SK-N-SH treated with all-trans-retinoic acid at 6 μM for 48 hours (cell line): ENCODE measurements around the gene ENO2.

Source experiments
- ATAC-seq: fragments of 200-7000 bp; cut with Tn5 transposase; 3 replicates; pipeline ENCODE4 v1.9.1; 2020; ENCODE audit warnings: mild to moderate bottlenecking, moderate library complexity
- ARNTL ChIP-seq: fragments of 450-650 bp; formaldehyde crosslinking; IDR thresholded peaks from 2 replicates; pipeline ENCODE4 v1.5.0; 2020; ENCODE audit warnings: low read depth, mild to moderate bottlenecking, moderate library complexity, borderline replicate concordance
- BACH2 ChIP-seq: fragments of 250-450 bp; sonication (Bioruptor Pico); IDR thresholded peaks from 2 replicates; pipeline ENCODE4 v1.9.0; 2021; ENCODE audit warnings: mild to moderate bottlenecking, borderline replicate concordance
- CREB5 ChIP-seq: fragments of 250-450 bp; sonication (Bioruptor Pico); IDR thresholded peaks from 2 replicates; pipeline ENCODE4 v1.5.1; 2020; ENCODE audit warnings: low read depth, mild to moderate bottlenecking, moderate library complexity
- CSDC2 ChIP-seq: fragments of 250-450 bp; sonication (Bioruptor Pico); IDR thresholded peaks from 2 replicates; pipeline ENCODE4 v1.5.0; 2020; ENCODE audit warnings: mild to moderate bottlenecking, moderate library complexity
- CSRNP3 ChIP-seq: fragments of 250-450 bp; sonication (Bioruptor Pico); IDR thresholded peaks from 2 replicates; pipeline ENCODE4 v1.5.1; 2021; ENCODE audit warnings: mild to moderate bottlenecking, moderate library complexity
- ESRRG ChIP-seq: fragments of 250-450 bp; sonication (Bioruptor Pico); IDR thresholded peaks from 2 replicates; pipeline ENCODE4 v1.6.1; 2021; ENCODE audit warnings: mild to moderate bottlenecking
- GLIS3 ChIP-seq: fragments of 250-450 bp; sonication (Bioruptor Pico); IDR thresholded peaks from 2 replicates; pipeline ENCODE4 v1.5.0; 2020; ENCODE audit warnings: mild to moderate bottlenecking, moderate library complexity
- ISL1 ChIP-seq: fragments of 250-450 bp; sonication (Bioruptor Pico); IDR thresholded peaks from 2 replicates; pipeline ENCODE4 v2.1.2; 2022; ENCODE audit warnings: mild to moderate bottlenecking, moderate library complexity
- OSR1 ChIP-seq: fragments of 250-450 bp; sonication (Bioruptor Pico); IDR thresholded peaks from 2 replicates; pipeline ENCODE4 v1.8.0; 2022; ENCODE audit warnings: moderate library complexity, mild to moderate bottlenecking, inconsistent platforms
- PATZ1 ChIP-seq: fragments of 250-450 bp; sonication (Bioruptor Pico); IDR thresholded peaks from 2 replicates; pipeline ENCODE4 v1.8.0; 2020; ENCODE audit warnings: mild to moderate bottlenecking, moderate library complexity, borderline replicate concordance
- POU6F1 ChIP-seq: fragments of 250-450 bp; sonication (Bioruptor Pico); IDR thresholded peaks from 2 replicates; pipeline ENCODE4 v1.8.0; 2021; ENCODE audit warnings: low read depth, mild to moderate bottlenecking, moderate library complexity, borderline replicate concordance
- PPARA ChIP-seq: fragments of 250-450 bp; sonication (Bioruptor Pico); IDR thresholded peaks from 2 replicates; pipeline ENCODE4 v1.5.0; 2020; ENCODE audit warnings: mild to moderate bottlenecking, borderline replicate concordance
- RARB ChIP-seq: fragments of 250-450 bp; sonication (Bioruptor Pico); IDR thresholded peaks from 2 replicates; pipeline ENCODE4 v1.8.0; 2021; ENCODE audit warnings: mild to moderate bottlenecking, moderate library complexity
- SNAI2 ChIP-seq: fragments of 250-450 bp; sonication (Bioruptor Pico); IDR thresholded peaks from 2 replicates; pipeline ENCODE4 v1.5.0; 2020; ENCODE audit warnings: mild to moderate bottlenecking, moderate library complexity
- TCF4 ChIP-seq: fragments of 250-450 bp; sonication (Bioruptor Pico); IDR thresholded peaks from 2 replicates; pipeline ENCODE4 v1.8.0; 2021; ENCODE audit warnings: mild to moderate bottlenecking, moderate library complexity, borderline replicate concordance
- TOX ChIP-seq: fragments of 250-450 bp; sonication (Bioruptor Pico); IDR thresholded peaks from 2 replicates; pipeline ENCODE4 v1.8.0; 2021; ENCODE audit warnings: mild to moderate bottlenecking, moderate library complexity, borderline replicate concordance
- TSHZ2 ChIP-seq: fragments of 250-450 bp; sonication (Bioruptor Pico); IDR thresholded peaks from 2 replicates; pipeline ENCODE4 v1.5.0; 2020; ENCODE audit warnings: mild to moderate bottlenecking, moderate library complexity
- ZC3H10 ChIP-seq: fragments of 250-450 bp; sonication (Bioruptor Pico); IDR thresholded peaks from 2 replicates; pipeline ENCODE4 v1.5.1; 2021; ENCODE audit warnings: mild to moderate bottlenecking, moderate library complexity
- ZFP3 ChIP-seq: fragments of 250-450 bp; sonication (Bioruptor Pico); IDR thresholded peaks from 2 replicates; pipeline ENCODE4 v1.5.0; 2020; ENCODE audit warnings: mild to moderate bottlenecking, moderate library complexity
- ZFP30 ChIP-seq: fragments of 450-650 bp; formaldehyde crosslinking; IDR thresholded peaks from 2 replicates; pipeline ENCODE4 v1.5.0; 2022; ENCODE audit warnings: mild to moderate bottlenecking, moderate library complexity
- ZNF565 ChIP-seq: fragments of 450-650 bp; formaldehyde crosslinking; conservative IDR thresholded peaks from 2 replicates; pipeline ENCODE4 v1.5.0; 2020; ENCODE audit warnings: low read depth, mild to moderate bottlenecking, moderate library complexity
- ZNF70 ChIP-seq: fragments of 450-650 bp; formaldehyde crosslinking; IDR thresholded peaks from 2 replicates; pipeline ENCODE4 v1.5.0; 2020; ENCODE audit warnings: mild to moderate bottlenecking, moderate library complexity
- ZNF8 ChIP-seq: fragments of 450-650 bp; formaldehyde crosslinking; IDR thresholded peaks from 2 replicates; pipeline ENCODE4 v1.5.0; 2020; ENCODE audit warnings: mild to moderate bottlenecking, moderate library complexity

Gene ENO2

GRCh38 chr12:6941782-6942181, 27.4 kb downstream of the ENO2 start:
- no peak for ATAC-seq
- TF ChIP-seq PATZ1 (CRISPR knock-in tag) (no peak), ESRRG (CRISPR knock-in tag) (no peak), ISL1 (no peak), CREB5 (CRISPR knock-in tag) (no peak), RARB (CRISPR knock-in tag) (no peak), POU6F1 (CRISPR knock-in tag) (no peak), ZNF8 (no peak), ZC3H10 (no peak), ARNTL (no peak), ZFP3 (no peak), GLIS3 (CRISPR knock-in tag) (no peak), CSRNP3 (CRISPR knock-in tag) (no peak), SNAI2 (CRISPR knock-in tag) (no peak), CSDC2 (CRISPR knock-in tag) (no peak), TOX (CRISPR knock-in tag) (no peak), ZNF565 (CRISPR knock-in tag) (no peak), TCF4 (CRISPR knock-in tag) (no peak), PPARA (no peak), BACH2 (CRISPR knock-in tag) (no peak), ZFP30 (no peak)

- TF ChIP-seq CSDC2 (CRISPR knock-in tag), result no peak
- no peak for TF ChIP-seq ZNF70 (CRISPR knock-in tag)
- no peak for TF ChIP-seq PPARA
- no peak for TF ChIP-seq CREB5 (CRISPR knock-in tag)
- TF ChIP-seq OSR1, result no peak
- no peak for TF ChIP-seq ZFP3
- TF ChIP-seq ESRRG (CRISPR knock-in tag), result no peak
- no peak for TF ChIP-seq ZC3H10
- TF ChIP-seq POU6F1 (CRISPR knock-in tag), result no peak
- TF ChIP-seq TOX (CRISPR knock-in tag), result no peak
- TF ChIP-seq BACH2 (CRISPR knock-in tag), result no peak
- TF ChIP-seq TSHZ2, result no peak
- TF ChIP-seq ZNF8, result no peak
- TF ChIP-seq ISL1, result no peak
- TF ChIP-seq, all 23 proteins: peak for 0
- no peak for ATAC-seq
Measured at GRCh38 chr12:6942331-6942665, 27.9 kb downstream of the ENO2 start.
